Stimulated activated CD8-positive, alpha-beta memory T cell treated with anti-CD3 and anti-CD28 coated beads, Interleukin-2, amount 100 ng/mL, for 1 hour (primary cell): ENCODE results near the gene DACH1.

ENCODE experiments used
- DNase-seq, 2 donors: peaks; one replicate each; pipeline ENCODE4 v3.0.0-alpha.2; 2020; ENCODE audit warnings: low read depth in 2 of 2

Gene DACH1

DNA sequence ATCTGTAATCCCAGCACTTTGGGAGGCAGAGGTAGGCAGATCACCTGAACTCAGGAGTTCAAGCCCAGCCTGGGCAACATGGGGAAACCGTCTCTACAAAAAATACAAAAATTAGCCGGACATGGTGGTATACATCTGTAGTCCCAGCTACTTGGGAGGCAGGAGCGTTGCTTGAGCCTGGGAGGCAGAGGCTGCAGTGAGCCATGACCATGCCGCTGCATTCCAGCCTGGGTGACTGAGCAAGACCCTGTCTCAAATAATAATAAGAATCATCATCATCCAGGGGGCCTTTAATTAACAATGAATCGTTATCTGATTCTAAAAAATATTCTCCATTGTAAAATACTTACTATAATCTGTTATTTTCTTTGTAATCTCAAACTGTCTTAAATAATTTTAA is 283.4 kb downstream of the DACH1 start:
- no peak for DNase-seq

DNA sequence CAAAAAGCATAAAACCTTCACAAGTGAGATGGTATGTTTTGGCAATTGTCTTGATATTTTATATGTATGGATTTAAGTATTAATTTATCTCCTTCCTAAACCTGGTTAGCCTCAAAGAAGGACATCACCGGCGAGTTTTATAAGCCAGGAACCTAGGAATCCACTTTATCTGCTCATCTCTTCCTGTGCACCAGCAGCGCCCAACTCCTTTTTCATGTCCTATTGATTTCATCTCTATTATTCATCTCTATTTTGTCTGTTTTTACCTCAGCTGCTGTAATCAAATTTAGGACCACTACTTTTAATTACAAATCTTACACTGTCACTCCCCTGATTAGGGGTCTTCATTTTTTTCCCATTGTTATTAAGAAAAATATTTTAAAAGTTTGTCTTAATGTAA is 286.4 kb downstream of the DACH1 start:
- DNase-seq: no peak

DNA sequence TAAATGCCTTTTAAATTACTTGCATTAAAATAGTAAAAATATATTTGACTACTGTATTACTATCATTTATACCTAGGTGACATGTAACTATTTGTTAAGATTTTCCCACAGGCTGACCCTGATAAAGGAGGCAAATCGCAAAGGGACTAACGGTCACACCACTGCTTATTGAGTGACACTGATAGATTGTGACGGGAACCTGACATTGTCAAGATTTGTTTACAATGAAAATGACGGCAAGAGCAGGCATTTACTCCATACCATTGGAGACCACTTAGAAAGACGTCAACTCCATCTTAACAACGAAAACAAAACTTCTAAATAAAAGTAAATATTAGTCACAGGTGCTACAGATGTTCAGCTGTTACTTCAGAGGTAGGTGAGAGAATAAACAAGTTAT is 289.0 kb downstream of the DACH1 start:
- no peak for DNase-seq

DNA sequence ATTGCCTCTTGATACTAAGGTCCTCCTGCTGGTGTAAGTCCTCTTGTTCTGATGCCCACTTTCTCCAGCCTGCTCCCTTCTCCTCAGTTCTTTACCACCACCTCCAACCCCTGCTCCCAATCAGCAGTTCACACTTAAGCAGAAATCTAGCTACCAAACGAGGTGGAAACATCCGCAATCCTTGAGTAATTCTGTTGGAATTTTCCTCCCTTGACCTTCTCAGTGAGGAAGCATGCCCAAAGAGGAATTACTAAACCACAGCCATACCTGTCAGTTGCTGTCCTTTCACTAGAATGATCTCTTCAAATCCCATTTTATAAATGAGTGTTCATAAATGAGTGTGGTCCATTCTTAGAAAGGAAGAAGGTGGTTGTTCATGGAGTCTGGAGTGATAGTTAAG is 289.9 kb downstream of the DACH1 start:
- DNase-seq: no peak

DNA sequence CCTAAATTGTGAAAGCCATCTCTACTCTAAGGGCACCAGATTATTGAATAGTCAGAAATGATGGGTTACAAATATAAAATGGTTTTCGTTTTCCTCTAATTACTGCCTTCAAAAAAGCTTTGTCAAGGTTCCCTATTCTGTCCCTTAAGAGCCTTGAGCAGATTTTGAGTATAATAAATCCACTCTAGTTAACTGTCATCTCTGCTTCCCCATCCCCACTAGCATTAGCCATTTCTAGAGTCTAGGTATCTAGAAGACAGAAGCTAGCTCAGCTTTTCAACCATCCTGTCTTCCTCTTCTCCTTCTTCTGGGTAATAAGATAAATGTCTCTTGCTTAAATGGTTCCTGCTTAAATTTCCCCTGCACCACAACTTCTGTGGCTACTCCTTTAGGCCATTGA is 290.4 kb downstream of the DACH1 start:
- DNase-seq: no peak

DNA sequence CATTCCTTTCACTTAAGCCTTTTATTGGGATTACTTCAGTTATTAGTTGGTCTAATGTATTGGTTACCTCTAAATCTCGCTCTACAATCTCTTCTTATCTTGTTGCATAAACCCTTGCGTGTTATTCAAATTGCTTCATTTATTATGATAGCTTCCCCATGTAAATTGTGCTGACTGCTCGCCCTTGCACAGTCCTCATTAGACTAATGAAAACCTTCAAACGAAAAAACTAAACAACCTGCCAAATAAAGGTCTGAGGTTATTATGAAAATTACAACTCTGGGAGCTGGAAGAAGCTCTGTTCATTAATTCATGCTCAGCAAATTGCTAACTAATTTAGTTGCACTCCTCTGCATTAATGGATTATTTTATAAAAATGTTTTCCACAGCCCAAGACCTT is 320.1 kb downstream of the DACH1 start:
- no peak for DNase-seq

DNA sequence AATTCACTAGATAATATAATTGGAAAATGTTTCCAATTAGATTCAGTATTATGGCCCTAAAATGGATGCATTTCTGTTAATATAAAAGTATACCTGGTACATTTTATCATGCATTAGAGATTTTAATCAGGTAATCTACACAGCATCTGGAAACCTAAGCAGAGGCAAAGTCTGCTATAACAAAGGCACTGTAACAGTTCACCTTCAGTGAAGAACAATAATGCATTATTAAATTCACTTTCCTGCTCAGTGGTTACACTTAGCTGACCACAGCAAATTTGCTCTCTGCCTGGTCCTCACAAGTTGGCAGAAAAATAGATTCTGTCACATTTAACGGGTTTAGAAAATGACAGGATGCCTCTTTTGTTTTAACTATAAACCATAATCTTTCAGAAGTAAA is 326.9 kb downstream of the DACH1 start:
- DNase-seq: no peak

DNA sequence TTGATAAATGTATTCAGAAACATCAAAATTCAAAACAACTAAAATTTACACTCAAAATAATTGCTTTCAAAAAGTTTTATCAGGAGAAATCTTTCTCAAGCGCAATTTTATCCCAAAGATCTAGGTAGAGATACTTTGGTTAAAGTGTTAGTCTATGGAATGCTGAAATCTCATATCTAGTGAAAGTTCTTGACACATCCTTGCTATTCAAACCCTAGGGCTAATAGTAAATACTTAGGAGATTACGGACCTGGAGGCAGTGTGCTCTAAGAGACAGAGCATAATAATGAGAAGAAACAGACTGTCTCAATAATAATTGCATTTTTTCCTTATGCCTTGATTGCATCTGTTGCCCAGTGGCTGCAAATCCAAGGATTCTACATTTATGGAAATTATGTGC is 330.8 kb downstream of the DACH1 start:
- DNase-seq: no peak

DNA sequence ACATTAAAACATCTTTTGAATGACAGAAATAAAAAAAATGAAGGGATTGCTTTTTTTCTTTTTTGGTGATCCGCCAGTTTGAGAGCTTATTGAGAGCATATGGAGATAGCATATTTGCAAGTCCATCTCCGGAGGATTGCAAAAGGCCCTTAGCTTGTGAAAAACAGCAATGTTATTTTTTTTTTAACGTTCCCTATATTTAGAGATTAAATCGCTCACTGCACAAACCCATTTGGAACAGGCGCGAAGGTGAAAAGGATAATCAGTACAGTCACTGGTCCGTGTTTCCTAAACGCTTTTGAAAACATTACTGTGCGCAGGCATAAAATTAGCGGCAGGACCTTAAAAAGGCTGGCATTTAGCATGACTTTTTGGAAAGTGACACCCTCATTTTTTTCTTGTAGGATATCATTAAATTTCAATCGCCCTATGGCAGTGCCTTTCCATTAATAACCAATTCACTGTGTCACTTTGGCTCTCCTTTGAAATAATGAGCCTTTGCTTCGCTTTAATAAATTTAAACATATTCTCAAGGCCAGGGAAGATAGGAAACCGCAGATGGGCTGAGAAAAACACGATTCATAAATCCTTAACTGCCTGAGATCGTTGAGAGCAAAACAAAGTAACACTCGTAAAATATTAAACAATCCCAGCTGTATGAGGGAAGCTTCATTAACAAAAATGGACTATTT is 342.2 kb downstream of the DACH1 start:
- DNase-seq: no peak

DNA sequence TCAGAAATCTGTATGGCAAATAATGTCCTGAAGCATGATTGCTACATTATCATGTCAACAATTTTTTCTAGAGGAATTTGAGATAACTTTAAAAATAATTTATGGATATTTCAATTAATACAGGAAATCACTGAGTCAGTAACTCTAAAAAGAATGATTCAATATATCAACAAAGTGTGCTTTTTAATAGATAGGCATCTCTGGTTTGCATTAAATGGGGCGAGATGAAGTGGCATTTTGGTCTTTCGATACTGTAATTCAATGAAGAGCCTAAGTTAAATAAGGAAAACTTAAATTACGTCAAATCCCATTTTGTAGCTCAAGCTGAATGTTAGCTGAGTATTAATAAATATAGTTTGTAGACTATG is 342.8 kb downstream of the DACH1 start:
- no peak for DNase-seq

DNA sequence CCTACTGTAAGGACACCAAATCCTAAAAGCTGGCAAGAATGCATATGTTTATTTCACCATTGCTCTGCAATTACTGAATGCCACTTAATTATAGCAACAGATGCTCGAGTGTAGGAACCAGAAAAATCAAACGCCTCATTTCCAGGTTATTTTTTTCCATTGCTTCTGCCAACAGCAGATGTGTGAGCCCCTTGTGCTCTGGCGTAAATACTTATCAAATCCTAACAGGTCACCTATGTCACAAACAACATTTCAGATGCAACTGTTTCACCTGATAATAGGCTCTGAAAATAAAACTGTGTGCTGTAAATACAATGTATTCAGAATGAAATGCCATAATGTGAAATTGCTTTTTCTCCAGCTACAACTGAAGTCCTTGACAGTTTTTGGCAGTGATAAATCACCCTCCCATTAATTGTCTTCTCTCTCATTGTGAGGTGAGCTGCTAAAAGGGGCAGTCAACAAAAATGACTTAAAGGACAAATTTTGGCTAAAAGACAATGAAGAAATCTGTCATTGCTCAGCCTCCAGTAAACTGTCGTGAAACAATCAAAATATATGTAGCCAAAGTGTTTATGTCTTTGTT is 344.0 kb downstream of the DACH1 start:
- no peak for DNase-seq

DNA sequence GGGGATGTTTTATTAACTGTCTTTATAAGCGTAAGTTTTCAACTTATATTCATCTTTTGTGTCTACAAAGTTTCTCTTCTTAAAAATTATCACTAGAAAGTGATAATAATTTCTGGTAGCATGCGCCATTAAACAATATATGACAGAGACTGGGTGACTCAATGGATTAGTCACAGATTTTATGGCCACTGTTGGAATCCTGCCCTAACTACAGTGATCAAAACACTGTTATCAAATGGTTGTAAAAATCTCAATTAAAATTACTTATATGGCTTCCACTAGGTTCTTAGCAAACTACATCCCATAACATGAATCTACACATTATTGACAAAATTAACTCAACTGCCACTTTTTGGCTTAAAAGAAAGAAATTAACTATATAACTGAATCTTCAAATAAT is 350.0 kb downstream of the DACH1 start:
- no peak for DNase-seq

DNA sequence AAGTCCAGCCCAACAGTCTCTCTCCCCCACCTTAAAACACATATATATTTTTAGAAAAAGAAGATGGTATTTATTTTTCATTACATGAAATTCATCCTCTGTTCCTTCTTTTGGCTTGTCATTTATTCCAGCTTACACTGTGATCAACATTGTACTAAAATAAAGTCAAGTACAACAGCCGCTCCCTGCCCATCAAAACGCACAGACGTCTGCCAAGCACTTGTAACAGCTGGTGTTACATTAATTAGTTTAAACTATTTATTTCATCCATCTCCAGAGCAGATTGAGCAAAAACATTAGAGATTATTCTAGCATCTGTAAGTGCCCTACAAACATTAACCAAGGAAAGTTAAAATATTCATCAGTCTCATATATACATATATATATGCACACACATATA is 350.5 kb downstream of the DACH1 start:
- no peak for DNase-seq

DNA sequence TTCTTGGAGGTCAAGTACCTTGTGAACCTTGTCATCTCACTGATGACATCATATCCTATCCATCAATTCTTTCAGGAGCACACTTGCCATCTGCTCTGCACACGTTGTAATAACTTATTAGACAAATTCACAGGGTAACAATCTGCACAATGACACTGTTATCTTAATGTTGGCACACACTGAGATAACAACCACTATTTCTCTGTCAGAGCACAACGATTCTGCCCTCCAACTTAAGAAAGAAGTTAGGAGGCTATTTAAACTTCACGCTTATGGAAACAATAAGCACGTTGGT is 351.3 kb downstream of the DACH1 start:
- DNase-seq: no peak

DNA sequence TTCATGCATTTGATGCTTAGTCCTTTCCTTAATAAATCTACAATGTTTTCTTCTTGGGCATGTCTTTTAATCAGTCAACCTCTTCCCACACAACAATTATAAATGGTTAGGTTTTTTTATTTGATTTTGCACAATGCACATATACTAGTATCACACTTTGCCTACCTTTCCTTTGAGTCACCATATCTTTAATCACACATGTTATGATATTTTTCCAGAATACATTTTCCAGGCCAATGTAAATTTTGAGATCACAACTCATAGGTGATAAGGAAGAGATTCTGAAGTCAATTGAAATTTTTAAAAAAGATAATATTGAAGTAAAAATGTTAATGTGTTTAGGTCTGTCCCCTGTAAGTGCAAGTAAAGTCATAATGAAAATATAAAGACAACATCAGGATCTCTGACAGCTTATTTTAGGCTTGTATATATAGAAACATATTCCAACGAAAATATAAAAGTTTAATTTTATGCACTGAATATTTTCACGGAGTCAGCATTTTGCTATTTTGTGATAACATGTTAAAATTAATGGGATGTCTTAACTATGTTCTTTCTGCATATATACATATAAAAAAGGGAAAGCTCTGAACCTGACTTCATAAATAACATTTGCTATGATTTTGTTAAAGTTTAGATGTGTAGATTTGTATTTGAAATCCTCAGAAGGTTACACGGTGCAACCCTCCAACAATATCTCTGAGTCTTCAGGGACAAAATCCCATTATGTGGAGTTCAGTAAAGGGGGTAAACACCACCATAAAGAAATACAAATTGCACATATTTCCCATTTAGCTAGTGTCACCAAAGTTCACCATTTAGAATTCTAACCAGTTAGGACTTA is 351.9 kb downstream of the DACH1 start:
- no peak for DNase-seq

DNA sequence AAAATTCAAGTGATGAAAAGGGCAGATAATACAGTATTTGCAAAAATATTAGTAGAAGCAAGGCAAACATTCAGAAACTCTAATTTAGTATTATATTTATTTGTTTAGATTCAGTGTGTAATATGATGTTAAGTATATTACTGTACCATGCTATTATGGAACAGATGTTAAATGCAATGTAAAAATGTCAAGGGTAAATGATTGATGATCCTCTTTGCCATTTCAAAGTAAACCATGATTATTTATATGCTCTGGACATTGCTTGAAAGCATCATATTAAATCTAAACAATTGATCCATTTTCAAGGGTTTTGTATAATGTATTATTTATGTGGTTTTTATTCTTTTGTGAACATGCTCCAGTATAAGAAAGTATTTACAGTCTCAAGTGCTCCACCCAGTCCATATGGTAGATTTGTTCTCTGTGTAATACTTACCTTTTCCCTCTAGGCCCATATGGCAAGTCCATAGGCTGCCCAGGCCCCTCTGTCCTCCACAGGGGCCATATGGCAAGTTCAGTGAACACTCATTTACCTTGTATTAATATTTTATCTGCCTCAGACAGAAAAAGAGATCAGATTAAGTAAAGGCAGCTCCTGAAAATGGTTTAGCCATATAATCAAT is 353.5 kb downstream of the DACH1 start:
- DNase-seq: no peak

DNA sequence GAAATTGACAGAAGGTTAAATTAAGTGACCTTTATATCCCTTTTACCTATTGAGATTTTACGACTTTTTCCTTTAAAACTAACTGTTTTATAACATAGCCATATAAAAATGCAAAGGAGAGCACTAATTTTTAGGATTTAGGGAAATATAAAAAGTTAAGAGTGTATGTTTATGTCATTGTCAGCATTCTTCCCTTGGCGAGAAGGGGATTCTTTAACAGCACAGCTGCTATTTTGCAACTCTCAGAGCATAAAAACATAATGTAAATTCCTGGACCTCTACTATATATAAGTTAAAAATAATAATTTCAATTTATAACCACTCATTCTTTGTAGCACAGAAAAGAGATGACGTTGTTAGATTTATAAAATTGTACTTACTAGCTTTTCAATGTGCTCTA is 363.2 kb downstream of the DACH1 start:
- no peak for DNase-seq

DNA sequence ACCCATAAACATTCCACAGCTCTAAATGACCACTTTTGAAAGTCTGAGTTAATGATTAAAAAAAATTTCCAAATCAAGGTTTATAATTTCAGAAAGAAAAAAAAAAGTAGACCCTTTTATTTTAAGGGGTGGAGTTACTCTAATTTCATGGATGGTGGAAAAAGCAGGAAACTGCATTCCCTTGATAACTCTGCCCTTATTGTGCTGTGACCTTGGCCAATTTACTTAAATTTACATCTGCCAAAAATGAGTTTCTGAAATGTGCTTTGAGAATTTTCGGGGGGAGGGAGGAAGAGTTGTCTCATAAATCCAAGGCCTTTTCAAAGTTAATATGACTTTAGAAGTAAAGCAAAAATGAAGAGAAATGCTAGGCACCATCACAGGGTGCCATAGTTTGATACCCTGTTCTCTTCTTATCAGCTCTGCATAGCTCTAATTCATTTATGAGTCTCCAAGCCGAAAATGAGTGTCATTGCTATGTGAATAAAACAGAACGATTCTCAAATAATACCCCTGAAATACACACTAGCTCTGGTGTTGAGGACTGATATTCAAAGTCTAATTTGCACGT is 367.0 kb downstream of the DACH1 start:
- no peak for DNase-seq

DNA sequence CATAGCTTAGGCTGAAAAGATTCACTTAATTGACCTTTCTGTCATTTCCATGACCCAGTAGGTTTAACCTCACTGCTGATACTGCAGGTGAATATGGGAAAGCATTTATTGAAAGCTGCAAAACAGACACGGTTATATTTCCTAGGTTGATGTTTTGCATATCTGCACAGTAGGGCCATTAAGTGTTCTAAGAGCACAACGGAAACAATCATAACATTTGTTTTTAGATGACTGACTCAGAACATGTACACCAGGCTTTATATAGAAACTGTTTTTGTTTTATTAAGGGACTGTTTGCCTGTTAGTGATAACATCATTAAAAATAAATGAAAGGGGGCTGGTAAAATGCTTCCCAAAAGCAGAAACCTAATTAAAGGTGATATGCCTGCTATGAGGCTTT is 367.8 kb downstream of the DACH1 start:
- no peak for DNase-seq

DNA sequence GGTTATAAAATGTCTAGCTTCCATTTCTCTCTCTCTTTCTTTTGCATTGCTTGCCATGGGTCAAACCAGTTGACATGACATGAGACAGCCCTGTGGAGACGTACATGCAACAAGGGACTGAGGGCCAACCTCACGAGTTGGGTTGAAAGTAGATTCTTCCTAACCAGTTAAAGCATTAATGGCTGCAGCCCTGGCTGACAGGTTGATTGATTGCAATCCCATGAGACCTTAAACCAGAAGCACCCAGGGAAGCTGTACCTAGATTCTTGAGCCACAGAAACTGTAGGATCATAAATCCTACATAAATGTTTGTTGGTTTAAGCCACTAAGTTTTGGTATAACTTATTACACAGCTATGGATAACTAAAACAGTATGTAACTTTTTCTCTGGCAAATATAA is 373.8 kb downstream of the DACH1 start:
- DNase-seq: no peak

DNA sequence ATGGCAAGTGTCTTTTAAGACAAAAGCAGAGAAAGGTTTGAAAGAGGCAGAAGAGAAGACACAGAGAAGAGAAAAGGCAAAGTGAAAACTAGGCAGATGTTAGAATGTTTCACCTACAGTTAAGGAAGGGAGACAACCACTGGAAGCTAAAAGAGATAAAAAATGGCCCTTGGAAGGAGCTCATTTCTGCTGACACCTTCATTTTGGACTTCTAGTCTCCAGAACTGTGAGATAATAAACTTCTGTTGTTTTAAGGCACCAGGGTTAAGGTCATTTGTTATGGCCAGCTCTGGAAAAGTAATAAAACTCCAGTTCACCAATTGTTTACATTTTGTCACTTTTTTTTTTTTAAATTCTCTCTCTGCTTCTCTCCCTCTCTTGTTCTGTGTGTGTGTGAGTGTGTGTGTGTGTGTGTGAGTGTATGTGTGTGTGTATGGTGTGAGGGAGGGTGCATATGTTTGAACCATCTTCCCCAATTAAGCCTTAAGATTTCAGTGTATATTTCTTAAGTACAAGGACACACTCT is 374.6 kb downstream of the DACH1 start:
- DNase-seq: no peak

DNA sequence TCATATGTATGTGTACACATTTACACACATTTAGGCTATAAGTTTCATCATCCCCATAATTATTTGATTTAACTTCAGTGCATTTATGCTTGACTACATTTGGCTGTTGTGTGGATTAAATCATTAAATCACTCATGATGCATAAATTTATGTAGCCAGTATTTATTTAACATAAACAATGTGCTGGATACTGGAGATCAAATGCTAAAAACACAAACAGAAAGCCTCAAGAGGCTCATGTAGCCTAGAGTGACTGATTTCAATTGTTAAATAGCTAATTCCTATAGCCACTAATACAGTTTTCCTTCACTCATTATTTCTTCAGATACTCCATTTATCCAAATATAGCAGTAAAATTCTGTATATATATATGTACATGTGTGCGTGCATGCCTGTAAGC is 376.0 kb downstream of the DACH1 start:
- no peak for DNase-seq
